Trophoblast cell (in vitro differentiated cells and primary cell): ENCODE measurements around the gene BCDIN3D.

Experiments used
- DNase-seq, 2 donors: peaks; one replicate each; pipeline ENCODE4 v3.0.0-alpha.2; 2016
- H2AFZ ChIP-seq: 2 replicates; pipeline ENCODE4 v1.6.1; 2013; ENCODE audit warnings: low read length, moderate library complexity, mild to moderate bottlenecking; ENCODE audit not compliant: insufficient read depth, poor library complexity
- H2AK5ac ChIP-seq: 2 replicates; pipeline ENCODE4 v1.6.1; 2013; ENCODE audit warnings: mild to moderate bottlenecking, low read length
- H2BK120ac ChIP-seq: 2 replicates; pipeline ENCODE4 v1.6.1; 2013; ENCODE audit warnings: low read length, mild to moderate bottlenecking, moderate library complexity; ENCODE audit not compliant: insufficient read depth, poor library complexity
- H2BK12ac ChIP-seq: 2 replicates; pipeline ENCODE4 v1.6.1; 2013; ENCODE audit warnings: mild to moderate bottlenecking, low read length, moderate library complexity
- H2BK5ac ChIP-seq: 2 replicates; pipeline ENCODE4 v1.6.1; 2013; ENCODE audit warnings: low read length, low read depth, moderate library complexity, mild to moderate bottlenecking; ENCODE audit not compliant: poor library complexity
- H3K14ac ChIP-seq: 2 replicates; pipeline ENCODE4 v1.6.1; 2013; ENCODE audit warnings: mild to moderate bottlenecking, low read length
- H3K18ac ChIP-seq: 2 replicates; pipeline ENCODE4 v1.6.1; 2013; ENCODE audit warnings: mild to moderate bottlenecking, low read length
- H3K23ac ChIP-seq: 2 replicates; pipeline ENCODE4 v1.6.1; 2013; ENCODE audit warnings: low read length
- H3K27ac ChIP-seq: 2 replicates; pipeline ENCODE4 v1.5.1; 2013; ENCODE audit warnings: low read depth, mild to moderate bottlenecking, inconsistent platforms, low read length, moderate library complexity
- H3K27me3 ChIP-seq: 2 replicates; pipeline ENCODE4 v1.6.1; 2013; ENCODE audit warnings: inconsistent platforms, mild to moderate bottlenecking, low read length, moderate library complexity; ENCODE audit not compliant: insufficient read depth
- H3K36me3 ChIP-seq, 2 experiments: 1 replicate in 1 of 2; 2 replicates in 1 of 2; pipeline ENCODE4 v1.6.1; 2013; ENCODE audit warnings: low read length in 2 of 2, mild to moderate bottlenecking in 2 of 2, moderate library complexity in 1 of 2; ENCODE audit not compliant: insufficient read depth in 2 of 2, control insufficient read depth in 1 of 2
- H3K4ac ChIP-seq: 2 replicates; pipeline ENCODE4 v1.6.1; 2013; ENCODE audit warnings: low read depth, mild to moderate bottlenecking, low read length, moderate library complexity
- H3K4me1 ChIP-seq, 2 experiments: 1 replicate in 1 of 2; 2 replicates in 1 of 2; pipeline ENCODE4 v1.6.1; 2013; ENCODE audit warnings: low read length in 2 of 2, mild to moderate bottlenecking in 2 of 2, moderate library complexity in 1 of 2; ENCODE audit not compliant: insufficient read depth in 2 of 2, control insufficient read depth in 1 of 2
- H3K4me2 ChIP-seq: 2 replicates; pipeline ENCODE4 v1.6.1; 2013; ENCODE audit warnings: inconsistent platforms, mild to moderate bottlenecking, low read length, moderate library complexity
- H3K4me3 ChIP-seq: 2 replicates; pipeline ENCODE4 v1.5.1; 2013; ENCODE audit warnings: mild to moderate bottlenecking, low read depth, low read length, inconsistent platforms
- H3K79me1 ChIP-seq: one replicate; pipeline ENCODE4 v1.6.1; 2013; ENCODE audit warnings: low read length
- H3K79me2 ChIP-seq: 2 replicates; pipeline ENCODE4 v1.6.1; 2013; ENCODE audit warnings: low read length, mild to moderate bottlenecking; ENCODE audit not compliant: control insufficient read depth, insufficient read depth, poor library complexity
- H3K9ac ChIP-seq: 2 replicates; pipeline ENCODE4 v1.6.1; 2013; ENCODE audit warnings: mild to moderate bottlenecking, low read length
- H3K9me3 ChIP-seq: 2 replicates; pipeline ENCODE4 v1.6.1; 2013; ENCODE audit warnings: low read depth, mild to moderate bottlenecking, control low read depth, inconsistent platforms, low read length; ENCODE audit not compliant: insufficient read depth
- H4K12ac ChIP-seq: 2 replicates; pipeline ENCODE4 v1.6.1; 2013; ENCODE audit warnings: low read depth, mild to moderate bottlenecking, low read length, moderate library complexity
- H4K8ac ChIP-seq: 2 replicates; pipeline ENCODE4 v1.6.1; 2013; ENCODE audit warnings: low read depth, mild to moderate bottlenecking, low read length, moderate library complexity
- H4K91ac ChIP-seq: one replicate; pipeline ENCODE4 v1.6.1; 2013; ENCODE audit warnings: low read depth, mild to moderate bottlenecking, low read length, moderate library complexity
- WGBS: extraction: QIAGEN DNeasy Blood & Tissue Kit; methylation state at CpG from one replicate; pipeline ENCODE4 v1.1.7; 2013; ENCODE audit warnings: missing lambda C conversion rate; ENCODE audit not compliant: insufficient read length, insufficient coverage; ENCODE audit errors: extremely low coverage; 5-methylcytosine and 5-hydroxymethylcytosine counted together

BCDIN3D gene

DNA sequence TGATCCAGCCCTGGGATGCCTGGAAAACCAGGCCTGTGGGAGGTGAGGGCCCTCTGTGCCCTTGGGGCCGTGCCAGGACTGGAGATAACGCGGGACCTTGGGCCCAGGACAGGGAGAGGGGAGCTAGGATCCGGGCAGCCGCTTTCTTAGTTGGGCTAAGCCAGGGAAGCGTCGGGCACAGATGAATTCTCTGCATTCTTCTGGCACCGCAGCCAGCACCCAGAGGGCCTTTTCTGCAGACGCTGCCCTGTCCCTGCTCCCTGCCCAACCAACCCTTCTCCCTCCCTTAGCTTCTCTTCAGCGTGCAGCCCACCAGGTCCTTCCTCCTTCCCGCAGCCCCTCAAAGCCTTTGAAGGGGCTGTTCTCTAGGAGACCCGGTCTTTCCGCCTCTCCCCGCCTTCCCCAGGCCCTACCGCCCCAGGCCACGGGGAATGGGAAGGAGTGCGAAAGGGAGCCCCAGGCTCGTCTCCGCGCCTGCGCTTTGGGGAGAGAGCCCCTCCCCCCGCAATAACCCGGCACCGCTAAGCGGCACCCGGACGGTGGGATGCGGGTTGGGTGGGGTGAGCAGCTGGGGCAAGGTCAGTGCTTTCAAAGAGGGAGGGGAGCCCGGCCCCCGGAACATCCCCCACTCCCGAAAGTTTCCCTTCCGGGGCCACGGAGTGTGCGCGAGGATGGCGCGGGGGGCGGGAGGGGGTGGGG, 15.4 kb downstream of the BCDIN3D start:
- Histone ChIP-seq H3K4me2 (peak overlapping the region; percentile 74), H3K18ac (peak overlapping the region; percentile 47), H2BK5ac (peak overlapping the region; percentile 63), H3K9ac (peak overlapping the region; percentile 61), H3K23ac (no peak overlapping the region), H3K36me3 (peaks cover 3 to 11% of the 10 kb centered on the region in 2 experiments), H4K12ac (peak overlapping the region; percentile 68), H3K9me3 (no peaks in the 10 kb centered on the region), H3K4ac (peak overlapping the region; percentile 2), H2BK12ac (no peak overlapping the region), H4K91ac (peak overlapping the region; percentile 47), H2AK5ac (no peak overlapping the region), H4K8ac (peak overlapping the region; percentile 39), H3K4me1 (peaks cover 9 to 13% of the 10 kb centered on the region in 2 experiments), H3K4me3 (peak overlapping the region; percentile 87), H3K27me3 (no peaks in the 10 kb centered on the region), H3K27ac (peak overlapping the region; percentile 62), H3K79me2 (peaks cover 11% of the 10 kb centered on the region), H3K14ac (peak overlapping the region; percentile 62), H2BK120ac (no peak overlapping the region), H2AFZ (peak overlapping the region; percentile 67), H3K79me1 (peaks cover 16% of the 10 kb centered on the region)
- DNase-seq: peak; percentile 91
- no CpG with 5 or more reads among the region's 38 CpGs for WGBS

DNA sequence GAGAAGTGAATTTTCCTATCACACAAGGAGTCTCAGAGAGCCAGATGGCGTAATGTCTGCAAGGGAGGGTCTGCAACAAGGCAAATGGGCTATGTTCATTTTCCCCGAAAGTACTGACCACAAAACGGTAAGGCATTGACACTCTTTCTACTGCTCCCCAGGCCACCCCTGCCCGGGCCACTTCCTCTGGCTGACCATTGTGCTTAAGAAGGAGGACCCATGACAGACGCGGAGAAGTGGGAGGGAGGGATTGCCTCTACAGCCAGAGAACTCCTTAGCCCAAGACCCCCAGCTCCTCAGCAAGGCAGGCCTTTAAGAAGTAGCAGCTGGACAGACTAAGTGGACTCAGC, 15.9 kb downstream of the BCDIN3D start:
- Histone ChIP-seq H4K8ac (no peak overlapping the region), H3K14ac (peak overlapping the region; percentile 8), H3K79me1 (peaks cover 16% of the 10 kb centered on the region), H3K23ac (no peak overlapping the region), H2AK5ac (no peak overlapping the region), H3K9me3 (no peaks in the 10 kb centered on the region), H4K91ac (peak overlapping the region; percentile 47), H3K4me3 (peak overlapping the region; percentile 87), H3K36me3 (peaks cover 5 to 11% of the 10 kb centered on the region in 2 experiments), H2BK12ac (no peak overlapping the region), H3K4me2 (peak overlapping the region; percentile 74), H3K79me2 (peaks cover 11% of the 10 kb centered on the region), H3K27me3 (no peaks in the 10 kb centered on the region), H3K18ac (peak overlapping the region; percentile 6), H3K27ac (peak overlapping the region; percentile 8), H3K4me1 (peaks cover 9 to 13% of the 10 kb centered on the region in 2 experiments), H2AFZ (no peak overlapping the region), H2BK5ac (no peak overlapping the region), H3K9ac (peak overlapping the region; percentile 61), H4K12ac (no peak overlapping the region), H3K4ac (peak overlapping the region; percentile 2), H2BK120ac (no peak overlapping the region)
- no CpG with 5 or more reads among the region's 6 CpGs for WGBS
- DNase-seq: no peak

DNA sequence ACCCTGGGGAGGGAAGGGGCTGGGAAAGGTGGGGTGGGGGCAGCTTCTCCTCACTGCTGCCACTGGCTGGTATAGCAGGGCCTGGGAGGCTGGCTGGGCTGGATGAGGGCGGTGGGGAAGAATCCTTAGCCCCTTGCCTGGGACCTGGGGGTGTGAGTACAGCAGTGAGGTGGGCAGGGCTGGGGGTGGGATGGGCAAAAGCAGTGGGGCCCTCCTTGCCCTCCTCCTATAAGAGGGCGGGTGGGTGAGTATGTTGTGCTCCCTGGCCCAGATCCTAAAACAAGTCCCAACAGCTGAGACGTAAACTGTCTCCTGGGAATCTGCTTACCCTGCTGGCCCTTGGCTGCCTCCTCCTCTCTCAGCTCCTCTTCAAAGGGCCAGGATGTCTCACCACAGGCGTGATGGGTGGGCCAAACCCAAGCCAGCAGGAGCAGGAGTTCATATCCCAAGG, 16.9 kb downstream of the BCDIN3D start:
- peak; percentile 79 for DNase-seq
- no peak overlapping the region for H3K4ac ChIP-seq
- H4K12ac ChIP-seq: no peak overlapping the region
- no peak overlapping the region for H2AK5ac ChIP-seq
- H3K4me3 ChIP-seq: no peak overlapping the region
- H4K91ac ChIP-seq: no peak overlapping the region
- peaks cover 7 to 11% of the 10 kb centered on the region in 2 experiments for H3K36me3 ChIP-seq
- H2AFZ ChIP-seq: no peak overlapping the region
- no peak overlapping the region for H3K18ac ChIP-seq
- WGBS: no CpG with 5 or more reads among the region's 4 CpGs
- H3K4me1 ChIP-seq: peaks cover 9 to 18% of the 10 kb centered on the region in 2 experiments
- H3K14ac ChIP-seq: no peak overlapping the region
- H2BK120ac ChIP-seq: no peak overlapping the region
- H3K79me1 ChIP-seq: peaks cover 16% of the 10 kb centered on the region
- no peak overlapping the region for H2BK5ac ChIP-seq
- H3K27me3 ChIP-seq: no peaks in the 10 kb centered on the region
- H2BK12ac ChIP-seq: no peak overlapping the region
- no peak overlapping the region for H3K27ac ChIP-seq
- H3K23ac ChIP-seq: no peak overlapping the region
- H3K4me2 ChIP-seq: no peak overlapping the region
- no peak overlapping the region for H3K9ac ChIP-seq
- H3K9me3 ChIP-seq: peaks cover 2% of the 10 kb centered on the region
- no peak overlapping the region for H4K8ac ChIP-seq
- peaks cover 11% of the 10 kb centered on the region for H3K79me2 ChIP-seq

DNA sequence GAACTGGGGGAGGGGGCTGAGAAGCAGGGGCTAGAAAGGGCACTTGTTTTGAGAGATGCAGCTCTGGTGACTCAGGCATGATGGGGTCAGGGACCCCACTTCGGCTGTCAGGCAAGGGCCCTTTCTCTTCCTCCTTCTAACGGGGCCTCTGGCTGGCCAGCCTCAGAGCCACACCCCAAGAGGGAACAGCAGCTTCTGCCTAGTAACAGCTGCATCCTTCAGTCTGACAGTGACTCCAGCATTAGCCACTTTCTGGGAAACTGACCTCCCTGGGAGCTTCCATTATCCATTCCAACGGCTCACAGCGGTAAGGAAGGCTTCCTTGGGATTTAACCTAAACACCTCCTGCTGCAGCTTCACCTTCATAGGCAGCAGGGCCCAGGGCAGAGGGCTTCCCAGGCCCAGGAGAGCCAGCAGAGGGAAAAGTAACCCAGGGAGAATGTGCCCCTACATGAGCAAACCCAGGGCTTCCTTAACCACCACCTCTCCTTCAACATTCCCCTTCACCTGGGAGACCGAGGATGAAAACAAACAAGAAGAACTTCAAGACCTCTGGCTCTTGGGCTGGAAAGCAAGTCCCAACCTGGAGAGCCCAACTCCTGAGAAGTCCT, 17.4 kb downstream of the BCDIN3D start:
- H3K9me3 ChIP-seq: peaks cover 2% of the 10 kb centered on the region
- no peak overlapping the region for H3K23ac ChIP-seq
- peak overlapping the region; percentile 41 for H3K4ac ChIP-seq

More for the DNA sequence above, 17.4 kb downstream of the BCDIN3D start:
- Histone ChIP-seq H4K8ac (no peak overlapping the region), H3K4me2 (no peak overlapping the region), H4K91ac (no peak overlapping the region), H2BK5ac (no peak overlapping the region), H3K4me3 (no peak overlapping the region), H4K12ac (no peak overlapping the region), H3K36me3 (peaks cover 7 to 11% of the 10 kb centered on the region in 2 experiments), H2BK120ac (no peak overlapping the region), H3K18ac (no peak overlapping the region), H3K27me3 (no peaks in the 10 kb centered on the region), H3K14ac (no peak overlapping the region), H3K79me2 (peaks cover 11% of the 10 kb centered on the region), H3K9ac (no peak overlapping the region), H3K79me1 (peaks cover 16% of the 10 kb centered on the region), H2AK5ac (no peak overlapping the region), H2AFZ (no peak overlapping the region), H3K27ac (no peak overlapping the region), H3K4me1 (peaks cover 9 to 20% of the 10 kb centered on the region in 2 experiments), H2BK12ac (no peak overlapping the region)
- peak; percentile 66 to 77 for DNase-seq
- no CpG with 5 or more reads among the region's 5 CpGs for WGBS
